ENCODE results near the gene ADAMTS2.

DNA sequence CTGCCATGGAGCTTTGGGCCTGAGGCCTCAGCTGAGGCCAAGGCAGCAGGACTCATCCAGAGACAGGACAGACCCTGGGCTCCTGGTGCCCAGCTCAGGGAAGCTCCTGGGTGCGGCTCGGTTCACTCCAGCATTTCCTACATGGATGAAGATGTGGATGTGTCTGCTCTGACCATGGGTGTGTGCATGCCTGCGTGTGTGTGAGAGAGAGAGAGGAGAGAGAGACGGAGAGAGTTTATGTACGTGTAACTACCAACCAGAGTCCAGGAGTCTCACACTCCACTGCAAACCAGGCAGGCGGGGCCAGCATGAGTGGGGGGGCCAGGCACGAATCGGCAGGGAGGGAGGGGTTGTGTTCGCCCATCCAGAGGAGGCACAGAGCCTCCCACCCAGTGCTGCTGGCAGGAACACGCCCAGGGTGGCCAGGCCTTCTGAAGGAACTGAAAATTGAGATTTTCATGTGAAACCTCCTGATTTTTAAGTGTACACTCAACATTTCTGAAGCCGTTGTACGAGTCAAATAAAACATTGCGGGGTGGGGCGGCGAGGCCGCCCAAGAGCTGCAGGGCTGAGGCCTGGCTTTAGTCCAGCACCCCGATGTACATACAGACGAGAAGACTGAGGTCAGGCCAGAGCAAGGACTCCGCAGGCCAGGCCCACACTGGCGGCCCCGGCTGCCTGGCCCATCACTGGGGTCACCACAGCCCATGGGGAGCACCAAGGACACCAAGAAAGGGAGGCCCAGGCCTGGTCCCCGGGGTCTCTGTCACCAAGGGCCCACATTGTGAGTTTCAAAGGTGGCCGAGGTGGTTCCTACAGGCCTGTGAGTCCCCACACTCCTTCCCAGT is 88.7 kb downstream of the ADAMTS2 start:
- TF ChIP-seq EZH2 (IDR thresholded peaks at IDR 0.05; ENCODE audit: borderline replicate concordance, low read depth, low read length, severe bottlenecking) = no peak
- no peak for TF ChIP-seq JUN (IDR thresholded peaks at IDR 0.05; ENCODE audit: borderline replicate concordance, insufficient read depth, insufficient read length, low read depth)
- TF ChIP-seq POLR2A (IDR thresholded peaks at IDR 0.05; ENCODE audit: low read depth, low read length) = no peak
- TF ChIP-seq, protein P1, sequence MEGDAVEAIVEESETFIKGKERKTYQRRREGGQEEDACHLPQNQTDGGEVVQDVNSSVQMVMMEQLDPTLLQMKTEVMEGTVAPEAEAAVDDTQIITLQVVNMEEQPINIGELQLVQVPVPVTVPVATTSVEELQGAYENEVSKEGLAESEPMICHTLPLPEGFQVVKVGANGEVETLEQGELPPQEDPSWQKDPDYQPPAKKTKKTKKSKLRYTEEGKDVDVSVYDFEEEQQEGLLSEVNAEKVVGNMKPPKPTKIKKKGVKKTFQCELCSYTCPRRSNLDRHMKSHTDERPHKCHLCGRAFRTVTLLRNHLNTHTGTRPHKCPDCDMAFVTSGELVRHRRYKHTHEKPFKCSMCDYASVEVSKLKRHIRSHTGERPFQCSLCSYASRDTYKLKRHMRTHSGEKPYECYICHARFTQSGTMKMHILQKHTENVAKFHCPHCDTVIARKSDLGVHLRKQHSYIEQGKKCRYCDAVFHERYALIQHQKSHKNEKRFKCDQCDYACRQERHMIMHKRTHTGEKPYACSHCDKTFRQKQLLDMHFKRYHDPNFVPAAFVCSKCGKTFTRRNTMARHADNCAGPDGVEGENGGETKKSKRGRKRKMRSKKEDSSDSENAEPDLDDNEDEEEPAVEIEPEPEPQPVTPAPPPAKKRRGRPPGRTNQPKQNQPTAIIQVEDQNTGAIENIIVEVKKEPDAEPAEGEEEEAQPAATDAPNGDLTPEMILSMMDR (IDR thresholded peaks at IDR 0.05; ENCODE audit: extremely low read depth in 1 of 2, insufficient read depth in 1 of 2, low read depth in 1 of 2, low read length in 2 of 2) = no peak
- TF ChIP-seq POLR2AphosphoS5 (IDR thresholded peaks at IDR 0.05; ENCODE audit: insufficient read depth, low read depth, low read length) = no peak
- TF ChIP-seq, protein P2, sequence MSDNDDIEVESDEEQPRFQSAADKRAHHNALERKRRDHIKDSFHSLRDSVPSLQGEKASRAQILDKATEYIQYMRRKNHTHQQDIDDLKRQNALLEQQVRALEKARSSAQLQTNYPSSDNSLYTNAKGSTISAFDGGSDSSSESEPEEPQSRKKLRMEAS (IDR thresholded peaks at IDR 0.05; ENCODE audit: insufficient read depth, insufficient read length) = no peak
- no peak for TF ChIP-seq FOS (IDR thresholded peaks at IDR 0.05; ENCODE audit: borderline replicate concordance, insufficient read depth, low read length)
- no peak for TF ChIP-seq MYC (IDR thresholded peaks at IDR 0.05; ENCODE audit: low read depth, low read length)
